Gastrocnemius medialis (tissue), 4 donors: ENCODE measurements around the gene B3GNT9.

Source experiments
- CTCF ChIP-seq, 5 experiments: fragments of 450-650 bp in 3 of 5; fragments of 200-600 bp in 2 of 5; sonication (generic) in 2 of 5; IDR thresholded peaks in 4 of 5; conservative IDR thresholded peaks in 1 of 5; 1 replicate in 4 of 5; 2 replicates in 1 of 5; pipeline ENCODE4 v1.5.1; 2016 to 2019; ENCODE audit warnings: antibody characterized with exemption in 5 of 5, mild to moderate bottlenecking in 3 of 5, moderate library complexity in 3 of 5
- POLR2A ChIP-seq, 2 donors: fragments of 450-650 bp; IDR thresholded peaks; one replicate each; pipeline ENCODE4 v1.6.1; 2017; ENCODE audit warnings: antibody characterized with exemption in 2 of 2, mild to moderate bottlenecking in 2 of 2, moderate library complexity in 2 of 2

- no peak for TF ChIP-seq POLR2A (IDR thresholded peaks at IDR 0.05)
- TF ChIP-seq CTCF (IDR thresholded peaks at IDR 0.05 in 4 of 5, conservative IDR thresholded peaks at IDR 0.05 in 1 of 5): no peak
Observed at GRCh38 chr16:67098599-67098998, 52.2 kb downstream of the B3GNT9 start.
